GM18505 (cell line): Measurements from ENCODE around the gene NELL1.

Experiments
- ATAC-seq: cut with Tn5 transposase; IDR thresholded peaks from one replicate; pipeline ENCODE4 v1.9.1; 2021; ENCODE audit not compliant: unreplicated experiment
- POLR2A ChIP-seq: IDR thresholded peaks from 4 replicates; pipeline ENCODE4 v1.6.1; 2011; ENCODE audit warnings: borderline replicate concordance; ENCODE audit not compliant: insufficient read depth, insufficient read length; ENCODE audit errors: extremely low read depth

NELL1 gene

GRCh38 chr11:20881328-20882079 is 212.1 kb downstream of the NELL1 start:
- TF ChIP-seq POLR2A: no peak
- ATAC-seq: no peak

GRCh38 chr11:20887137-20887536 is 217.8 kb downstream of the NELL1 start:
- no peak for ATAC-seq
- no peak for TF ChIP-seq POLR2A

- no peak for ATAC-seq
- no peak for TF ChIP-seq POLR2A
Measured at GRCh38 chr11:20894296-20894695, 224.9 kb downstream of the NELL1 start.

- no peak for TF ChIP-seq POLR2A
- no peak for ATAC-seq
Measured at GRCh38 chr11:20909995-20910726, 240.8 kb downstream of the NELL1 start.

GRCh38 chr11:20910733-20911132 is 241.3 kb downstream of the NELL1 start:
- TF ChIP-seq POLR2A: no peak
- no peak for ATAC-seq

GRCh38 chr11:20912065-20912821 is 242.9 kb downstream of the NELL1 start:
- TF ChIP-seq POLR2A: no peak
- ATAC-seq: no peak

GRCh38 chr11:20912922-20913512 is 243.6 kb downstream of the NELL1 start:
- ATAC-seq: no peak
- no peak for TF ChIP-seq POLR2A

GRCh38 chr11:20917306-20917705 is 247.9 kb downstream of the NELL1 start:
- ATAC-seq: no peak
- TF ChIP-seq POLR2A: no peak

- no peak for ATAC-seq
- no peak for TF ChIP-seq POLR2A
Measured at GRCh38 chr11:20926799-20927540, 257.6 kb downstream of the NELL1 start.

GRCh38 chr11:20931029-20931428 is 261.6 kb downstream of the NELL1 start:
- no peak for TF ChIP-seq POLR2A
- ATAC-seq: no peak

GRCh38 chr11:20933086-20933485 is 263.7 kb downstream of the NELL1 start:
- no peak for ATAC-seq
- no peak for TF ChIP-seq POLR2A

- TF ChIP-seq POLR2A: no peak
- no peak for ATAC-seq
Measured at GRCh38 chr11:20933958-20934357, 264.6 kb downstream of the NELL1 start.
